Measurements from ENCODE around the gene PDE4B. TPM values are rescaled to one million over a fixed set of nuclear protein-coding genes. Genes with fewer than 3 reads are reported as not detected.

PDE4B gene
- total RNA-seq, 1 donor from 2014 or later = 1.2 TPM

GRCh38 chr1:66258404-66259105, 465.9 kb downstream of the PDE4B start:
- no peaks in the 10 kb centered on the region for H3K36me3 Mint-ChIP-seq
- peak overlapping the region; percentile 21 for H2AFZ ChIP-seq (replicated peaks)
- peak overlapping the region; percentile 88 for H3K27ac Mint-ChIP-seq
- no peaks in the 10 kb centered on the region for H3K9me3 Mint-ChIP-seq
- no peak overlapping the region for H3K9ac ChIP-seq
- no peak overlapping the region for H3K4me3 Mint-ChIP-seq
- peak; percentile 61 for DNase-seq (ENCODE audit: low spot score)
- no peak overlapping the region for H3K4me3 ChIP-seq
- no peaks in the 10 kb centered on the region for H3K36me3 ChIP-seq
- H3K4me1 ChIP-seq = peaks cover 14% of the 10 kb centered on the region
- H3F3A ChIP-seq (ENCODE audit: low read depth) = no peaks in the 10 kb centered on the region
- no peaks in the 10 kb centered on the region for H4K20me1 ChIP-seq (ENCODE audit: low read depth)
- H3K27ac ChIP-seq = no peak overlapping the region
- H3K4me2 ChIP-seq = peak overlapping the region; percentile 34
- H3K4me1 Mint-ChIP-seq = peaks cover 8% of the 10 kb centered on the region
- no peaks in the 10 kb centered on the region for H3K9me3 ChIP-seq (ENCODE audit: low read depth)
- no peaks in the 10 kb centered on the region for H3K27me3 Mint-ChIP-seq (ENCODE audit: insufficient read depth, low read depth)
- no peaks in the 10 kb centered on the region for H3K27me3 ChIP-seq
- TF ChIP-seq EZH2 (IDR thresholded peaks at IDR 0.05) (no peak), CTCF (IDR thresholded peaks at IDR 0.05) (no peak), EZH2phosphoT487 (IDR thresholded peaks at IDR 0.05) (no peak)
- no peaks in the 10 kb centered on the region for H3K79me2 ChIP-seq (ENCODE audit: low read depth)

- Mint-ChIP-seq H3K27me3 (ENCODE audit: insufficient read depth, low read depth) (peaks cover 2% of the 10 kb centered on the region), H3K36me3 (peaks cover under 1% of the 10 kb centered on the region), H3K4me1 (peaks cover 14% of the 10 kb centered on the region), H3K27ac (no peak overlapping the region), H3K9me3 (no peaks in the 10 kb centered on the region), H3K4me3 (no peak overlapping the region)
- DNase-seq (ENCODE audit: low spot score) = no peak
- Histone ChIP-seq H3K27ac (no peak overlapping the region), H3K4me1 (peaks cover 14% of the 10 kb centered on the region), H3K9ac (no peak overlapping the region), H3F3A (ENCODE audit: low read depth) (no peaks in the 10 kb centered on the region), H3K27me3 (no peaks in the 10 kb centered on the region), H3K4me2 (no peak overlapping the region), H3K9me3 (ENCODE audit: low read depth) (no peaks in the 10 kb centered on the region), H2AFZ (replicated peaks) (no peak overlapping the region), H3K79me2 (ENCODE audit: low read depth) (no peaks in the 10 kb centered on the region), H3K36me3 (no peaks in the 10 kb centered on the region), H4K20me1 (ENCODE audit: low read depth) (no peaks in the 10 kb centered on the region), H3K4me3 (no peak overlapping the region)
- TF ChIP-seq EZH2 (IDR thresholded peaks at IDR 0.05) (no peak), CTCF (IDR thresholded peaks at IDR 0.05) (no peak), EZH2phosphoT487 (IDR thresholded peaks at IDR 0.05) (no peak)
These were observed 468.7 kb downstream of the PDE4B start for GRCh38 chr1:66261364-66261763.

- Mint-ChIP-seq H3K27me3 (ENCODE audit: insufficient read depth, low read depth) (peaks cover 2% of the 10 kb centered on the region), H3K4me1 (peaks cover 14% of the 10 kb centered on the region), H3K9me3 (no peaks in the 10 kb centered on the region), H3K4me3 (no peak overlapping the region), H3K36me3 (peaks cover 5% of the 10 kb centered on the region), H3K27ac (no peak overlapping the region)
- Histone ChIP-seq H3K4me2 (no peak overlapping the region), H3K27ac (no peak overlapping the region), H3K79me2 (ENCODE audit: low read depth) (no peaks in the 10 kb centered on the region), H3K9me3 (ENCODE audit: low read depth) (no peaks in the 10 kb centered on the region), H3K9ac (no peak overlapping the region), H3F3A (ENCODE audit: low read depth) (no peaks in the 10 kb centered on the region), H3K4me1 (peaks cover 20% of the 10 kb centered on the region), H3K27me3 (no peaks in the 10 kb centered on the region), H2AFZ (replicated peaks) (no peak overlapping the region), H3K4me3 (no peak overlapping the region), H4K20me1 (ENCODE audit: low read depth) (no peaks in the 10 kb centered on the region), H3K36me3 (no peaks in the 10 kb centered on the region)
- TF ChIP-seq EZH2phosphoT487 (IDR thresholded peaks at IDR 0.05) (no peak), EZH2 (IDR thresholded peaks at IDR 0.05) (no peak), CTCF (IDR thresholded peaks at IDR 0.05) (no peak)
- no peak for DNase-seq (ENCODE audit: low spot score)
These were observed 469.7 kb downstream of the PDE4B start for GRCh38 chr1:66262208-66262963.
